GM12801 (cell line): ENCODE measurements around the gene ADH1B.

Experiments
- CTCF ChIP-seq: IDR thresholded peaks from one replicate; pipeline ENCODE4 v1.5.1; 2011; ENCODE audit warnings: control low read depth; ENCODE audit not compliant: insufficient read length; ENCODE audit errors: extremely low read depth

Gene ADH1B

GRCh38 chr4:99285387-99285786 is 35.8 kb downstream of the ADH1B start:
- no peak for TF ChIP-seq CTCF

- TF ChIP-seq CTCF, result no peak
These were observed 38.5 kb downstream of the ADH1B start for GRCh38 chr4:99282731-99283130.

GRCh38 chr4:99281261-99281660 is 39.9 kb downstream of the ADH1B start:
- TF ChIP-seq CTCF, result no peak

GRCh38 chr4:99276417-99276816 is 44.8 kb downstream of the ADH1B start:
- TF ChIP-seq CTCF, result no peak

- TF ChIP-seq CTCF, result no peak
These were observed 45.3 kb downstream of the ADH1B start for GRCh38 chr4:99275885-99276284.

GRCh38 chr4:99275050-99275449 is 46.2 kb downstream of the ADH1B start:
- no peak for TF ChIP-seq CTCF

GRCh38 chr4:99273704-99274103 is 47.5 kb downstream of the ADH1B start:
- no peak for TF ChIP-seq CTCF

GRCh38 chr4:99264927-99265326 is 56.3 kb downstream of the ADH1B start:
- TF ChIP-seq CTCF, result no peak
